Measurements from ENCODE around the gene SEZ6.

The SEZ6 gene

GRCh38 chr17:29005936-29006511 is at the start of gene SEZ6:
Gene SEZ6, minus strand, starts transcription at chr17:29006033. Its CDS starts 164 bp downstream, at chr17:29005869.
- DNase-seq (ENCODE audit: low read depth in 2 of 2, low spot score in 1 of 2): peak in 1 of 2 donors; percentile 17

DNA sequence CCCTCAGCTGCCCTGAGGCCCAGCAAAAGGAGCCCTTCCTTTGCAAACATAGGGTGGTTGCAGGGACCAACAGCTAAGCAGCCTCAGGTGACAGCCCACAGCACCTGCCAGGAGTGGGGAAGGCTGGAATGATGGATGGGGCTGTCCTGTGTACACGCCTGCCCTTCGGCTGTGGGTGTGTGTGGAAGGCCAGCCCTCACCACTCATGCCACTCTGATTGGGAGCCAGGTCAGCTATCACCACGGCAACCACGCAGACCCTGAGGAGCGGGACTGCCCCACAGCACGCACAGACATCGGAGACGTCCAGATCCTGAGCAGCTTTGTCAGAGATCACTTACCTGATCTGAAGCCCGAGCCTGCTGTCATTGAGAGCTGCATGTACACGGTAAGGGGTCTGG is 49.0 kb upstream of the SEZ6 start:
- no peak for DNase-seq (ENCODE audit: low read depth in 2 of 2, low spot score in 1 of 2)

DNA sequence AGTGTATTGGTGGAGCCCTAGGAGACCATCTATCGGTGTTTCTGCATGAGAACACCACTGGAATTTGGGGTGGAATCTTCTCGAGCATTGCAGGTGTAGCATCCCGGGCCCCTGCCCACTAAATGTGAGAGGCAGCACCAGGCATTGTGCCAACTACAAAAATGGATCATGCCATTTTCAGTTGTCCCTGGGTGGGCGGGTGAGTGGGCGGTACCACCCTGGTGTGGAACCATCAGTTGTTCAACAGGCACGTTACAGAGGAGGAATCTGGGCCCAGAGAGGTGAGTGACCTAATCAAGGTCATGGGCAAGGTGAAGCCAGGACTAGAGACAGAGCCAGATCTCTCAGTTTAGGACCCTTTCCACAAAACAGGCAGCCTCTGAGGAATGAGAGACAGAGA is 45.9 kb upstream of the SEZ6 start:
- no peak for DNase-seq (ENCODE audit: low read depth in 2 of 2, low spot score in 1 of 2)

DNA sequence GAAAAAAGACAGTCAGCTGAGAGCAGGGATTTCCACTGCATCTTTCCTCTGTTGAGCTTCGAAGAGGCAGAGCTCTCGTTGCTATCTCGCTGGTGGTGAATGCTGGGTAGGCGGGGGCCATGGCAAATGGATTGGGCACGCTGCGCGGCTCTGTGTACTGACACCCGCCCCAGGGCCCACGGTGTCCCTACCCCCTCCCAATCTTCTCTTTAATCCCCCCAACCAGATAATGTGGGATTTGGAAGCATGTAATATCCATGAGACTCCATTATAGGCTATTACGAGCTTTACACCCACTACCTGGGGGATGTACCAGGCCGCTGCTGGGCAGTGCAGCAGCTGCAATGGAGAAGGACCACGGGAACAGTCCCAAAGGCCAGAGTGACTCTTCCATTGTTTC is 45.4 kb upstream of the SEZ6 start:
- DNase-seq (ENCODE audit: low read depth in 2 of 2, low spot score in 1 of 2): no peak

- DNase-seq (ENCODE audit: low read depth in 2 of 2, low spot score in 1 of 2): no peak
These were observed 44.3 kb upstream of the SEZ6 start for GRCh38 chr17:29050176-29050575.

DNA sequence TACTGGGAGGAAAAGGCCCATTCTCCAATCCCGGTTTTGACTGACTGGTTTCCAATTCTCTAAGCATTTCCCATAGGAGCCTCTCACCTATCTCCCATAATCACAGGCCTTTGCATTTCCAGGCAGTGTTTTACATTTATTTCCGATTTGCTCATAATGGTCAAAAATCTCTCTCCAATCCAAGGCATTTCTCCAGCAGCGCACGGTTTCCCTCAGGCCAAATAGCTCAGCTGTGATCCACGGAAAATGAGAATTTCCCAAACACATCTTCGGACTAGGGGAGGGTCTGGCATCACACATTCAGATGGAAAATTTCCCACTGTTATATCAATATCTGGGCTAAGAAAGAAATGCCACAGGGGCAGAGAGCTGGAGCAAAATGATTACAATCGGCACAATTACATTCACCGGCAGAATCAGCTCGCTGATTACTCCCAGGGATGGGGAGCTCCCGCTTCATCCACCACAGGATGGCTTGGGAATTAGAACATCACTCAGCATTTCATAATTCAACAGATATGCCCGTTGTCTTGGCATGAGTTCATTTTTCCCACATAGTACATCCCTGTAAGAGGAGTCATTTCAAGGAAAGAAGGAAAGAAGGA is 43.8 kb upstream of the SEZ6 start:
- no peak for DNase-seq (ENCODE audit: low read depth in 2 of 2, low spot score in 1 of 2)

- DNase-seq (ENCODE audit: low read depth in 2 of 2, low spot score in 1 of 2): no peak
These were observed 42.9 kb upstream of the SEZ6 start for GRCh38 chr17:29048440-29049368.

DNA sequence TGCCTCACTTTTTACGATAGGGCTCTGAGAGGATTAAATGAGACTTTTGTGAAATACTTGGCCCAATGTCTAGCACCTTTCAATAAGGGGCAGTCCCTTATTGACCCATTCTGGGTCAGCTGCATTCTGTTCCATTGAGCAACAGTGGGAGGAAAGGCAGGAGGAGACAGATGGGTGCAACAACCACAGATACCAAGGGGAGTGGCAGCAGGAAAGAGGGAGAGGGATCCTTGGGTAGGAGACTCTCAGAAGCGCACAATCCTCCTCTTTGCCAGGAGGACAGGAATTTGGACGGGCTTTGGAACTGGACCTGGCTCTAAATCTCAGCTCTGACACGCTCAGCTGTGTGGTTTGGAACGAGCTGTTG is 40.6 kb upstream of the SEZ6 start:
- DNase-seq (ENCODE audit: low read depth in 2 of 2, low spot score in 1 of 2): no peak

DNA sequence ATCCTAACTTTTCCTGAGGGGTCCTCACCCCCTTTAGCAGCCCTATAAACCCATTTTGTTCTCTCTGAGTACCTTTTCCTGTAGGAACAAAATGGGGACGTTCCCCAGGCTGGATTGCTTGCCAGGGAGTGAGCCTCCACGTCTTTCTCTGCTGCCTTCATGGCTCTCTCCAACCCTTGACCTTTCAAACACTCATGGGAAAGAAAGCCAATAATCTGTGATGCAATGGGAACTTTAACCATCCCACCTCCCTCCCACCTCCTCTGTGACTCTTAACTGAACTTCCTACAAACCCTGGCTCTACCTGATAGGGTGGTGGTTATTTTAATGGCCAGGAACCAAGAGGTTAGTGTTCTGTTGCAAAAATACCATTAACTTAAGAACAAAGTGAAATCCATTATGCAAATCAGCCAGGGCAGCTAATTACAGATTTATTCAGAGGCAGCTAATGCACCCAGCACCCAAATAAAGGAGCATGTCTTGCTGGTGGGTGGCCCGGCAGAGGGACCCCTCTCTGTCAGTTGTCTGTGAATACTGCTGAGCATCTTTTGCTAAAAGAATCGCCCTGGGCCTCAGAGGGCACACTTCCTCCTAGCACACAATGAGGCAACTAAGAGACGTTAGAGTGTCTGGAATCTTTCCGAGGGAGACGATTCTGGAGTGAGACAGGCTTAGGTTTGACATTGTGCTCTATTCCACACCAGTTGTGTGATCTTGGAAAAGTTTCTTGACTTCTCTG is 40.1 kb upstream of the SEZ6 start:
- DNase-seq (ENCODE audit: low read depth in 2 of 2, low spot score in 1 of 2): no peak

GRCh38 chr17:29045026-29045425 is 39.2 kb upstream of the SEZ6 start:
- no peak for DNase-seq (ENCODE audit: low read depth in 2 of 2, low spot score in 1 of 2)

DNA sequence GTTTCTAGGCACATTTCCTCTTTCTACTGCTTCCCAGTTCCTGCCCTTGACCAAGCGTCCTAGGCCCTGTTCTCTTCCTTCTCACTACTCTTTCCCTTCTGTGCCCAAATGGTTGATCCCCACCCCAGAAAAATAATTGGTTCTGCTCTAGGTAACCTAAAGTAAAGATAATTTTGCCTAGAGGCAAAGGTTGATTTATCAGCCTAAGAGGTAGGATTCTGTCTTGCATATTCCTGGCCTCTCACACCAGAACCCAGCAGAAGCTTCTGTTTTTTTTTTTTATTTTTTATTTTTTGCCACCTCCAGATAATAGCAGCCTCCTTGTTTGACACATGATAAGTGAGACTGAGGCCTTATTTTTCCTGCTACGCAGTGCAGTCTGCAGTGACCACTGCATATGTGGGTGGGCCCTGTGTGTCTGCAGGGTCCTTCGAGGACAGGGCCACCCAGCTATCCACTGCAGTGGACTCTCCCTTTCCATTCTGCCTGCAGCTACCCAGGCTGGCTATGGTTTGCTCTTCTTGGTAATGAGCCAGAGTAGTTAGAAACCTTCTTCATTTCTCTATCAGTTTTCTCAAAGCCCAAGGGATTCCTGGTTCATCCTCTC is 37.8 kb upstream of the SEZ6 start:
- DNase-seq (ENCODE audit: low read depth in 2 of 2, low spot score in 1 of 2): no peak

GRCh38 chr17:29042679-29043538 is 37.1 kb upstream of the SEZ6 start, which contains the start of gene PIPOX:
Gene PIPOX, plus strand, starts transcription at chr17:29043141. Its CDS starts 85 bp downstream, at chr17:29043226.
- DNase-seq (ENCODE audit: low read depth in 2 of 2, low spot score in 1 of 2): no peak

DNA sequence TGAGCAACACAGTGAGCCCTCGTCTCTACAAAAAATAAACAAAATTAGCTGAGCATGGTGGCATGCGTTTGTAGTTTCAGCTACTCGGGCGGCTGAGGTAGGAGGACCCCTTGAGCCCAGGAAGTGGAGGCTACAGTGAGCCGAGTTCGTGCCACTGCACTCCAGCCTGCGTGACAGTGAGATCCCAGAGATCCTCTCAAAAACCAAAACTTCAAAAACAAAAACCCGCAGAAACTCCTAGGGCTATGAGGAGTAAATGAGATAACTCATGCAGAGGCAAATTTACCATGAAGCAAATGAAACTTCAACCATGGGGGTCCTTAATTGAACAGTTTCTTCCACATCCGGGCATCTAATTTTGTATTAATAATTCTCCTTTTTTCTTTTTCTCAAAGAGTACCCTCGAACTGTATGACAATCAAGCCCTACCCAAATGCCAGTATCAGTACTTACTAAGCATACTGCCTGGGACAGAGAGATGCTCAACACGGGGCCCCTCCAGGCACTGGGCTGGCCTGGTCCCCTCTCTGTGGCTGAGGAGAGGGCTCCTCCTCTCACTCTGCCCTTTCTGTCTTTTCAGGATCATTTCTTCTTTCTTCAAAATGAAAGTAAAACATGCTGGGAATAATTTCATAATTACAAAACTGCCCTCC is 36.3 kb upstream of the SEZ6 start:
- DNase-seq (ENCODE audit: low read depth in 2 of 2, low spot score in 1 of 2): no peak

DNA sequence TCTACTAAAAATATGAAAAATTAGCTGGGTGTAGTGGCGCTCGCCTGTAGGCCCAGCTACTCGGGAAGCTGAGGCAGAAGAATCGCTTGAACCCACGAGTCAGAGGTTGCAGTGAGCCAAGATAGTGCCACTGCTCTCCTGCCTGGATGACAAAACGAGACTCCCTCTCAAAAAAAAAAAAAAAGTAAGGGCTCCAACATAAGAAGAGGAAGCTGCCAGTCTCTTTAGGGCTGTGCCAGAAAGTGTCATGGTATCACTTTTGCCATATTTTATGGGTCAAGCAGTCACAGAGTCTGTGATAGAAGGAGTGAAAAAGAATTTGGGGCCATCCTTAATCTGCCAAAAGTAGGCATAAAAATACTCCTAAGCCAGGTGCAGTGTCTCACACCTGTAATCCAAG is 35.7 kb upstream of the SEZ6 start:
- DNase-seq (ENCODE audit: low read depth in 2 of 2, low spot score in 1 of 2): no peak

DNA sequence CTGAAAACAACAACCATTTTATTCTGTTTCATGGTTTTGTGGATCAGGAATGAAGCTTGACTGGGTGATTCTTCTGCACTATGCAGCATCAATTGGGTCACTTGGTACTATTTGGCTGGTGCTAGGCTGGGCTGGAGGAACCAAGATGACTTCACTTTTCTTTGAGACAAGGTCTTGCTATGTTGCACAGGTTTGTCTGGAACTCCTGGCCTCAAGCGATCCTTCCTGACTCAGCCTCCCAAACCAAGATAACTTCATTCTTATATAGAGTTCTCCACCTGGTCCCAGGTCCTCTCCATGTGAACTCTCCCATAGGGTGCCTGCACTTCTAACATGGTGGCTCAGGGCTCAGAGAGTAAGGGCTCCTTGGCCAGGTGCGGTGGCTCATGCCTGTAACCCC is 35.3 kb upstream of the SEZ6 start:
- DNase-seq (ENCODE audit: low read depth in 2 of 2, low spot score in 1 of 2): no peak

DNA sequence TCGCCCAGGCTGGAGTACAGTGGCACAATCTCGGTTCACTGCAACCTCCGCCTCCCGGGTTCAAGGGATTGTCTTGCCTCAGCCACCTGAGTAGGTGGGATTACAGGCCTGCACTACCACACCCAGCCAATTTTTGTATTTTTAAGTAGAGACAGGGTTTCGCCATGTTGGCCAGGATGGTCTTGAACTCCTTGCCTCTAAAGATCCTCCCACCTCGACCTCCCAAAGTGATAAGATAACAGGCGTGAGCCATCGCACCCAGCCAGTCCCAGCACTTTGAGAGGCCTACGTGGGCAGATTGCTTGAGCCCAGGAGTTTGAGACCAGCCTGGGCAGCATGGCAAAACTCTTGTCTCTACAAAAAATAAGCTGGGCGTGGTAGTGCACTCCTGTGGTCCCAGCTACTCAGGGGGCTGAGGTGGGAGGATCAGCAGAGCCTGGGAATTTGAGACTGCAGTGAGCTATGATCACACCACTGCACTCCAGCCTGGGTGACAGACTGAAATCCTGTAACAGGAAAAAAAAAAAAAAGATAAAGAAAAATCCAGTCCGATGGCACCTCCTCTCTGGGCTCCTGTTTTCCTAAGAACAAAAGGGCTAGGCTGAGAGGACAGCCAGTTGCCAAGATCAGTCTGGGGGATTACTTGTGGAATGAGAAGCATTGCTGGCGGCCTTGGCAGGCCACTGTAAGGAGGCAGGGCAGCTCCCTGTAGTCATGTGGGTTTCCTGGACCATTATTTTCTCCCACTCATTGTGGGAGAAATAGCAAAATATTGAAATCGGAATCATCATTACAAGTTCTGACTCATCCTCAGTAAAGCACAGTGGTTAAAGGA is 34.1 kb upstream of the SEZ6 start:
- DNase-seq (ENCODE audit: low read depth in 2 of 2, low spot score in 1 of 2): no peak

- no peak for DNase-seq (ENCODE audit: low read depth in 2 of 2, low spot score in 1 of 2)
These were observed 32.4 kb upstream of the SEZ6 start for GRCh38 chr17:29038085-29038795.

DNA sequence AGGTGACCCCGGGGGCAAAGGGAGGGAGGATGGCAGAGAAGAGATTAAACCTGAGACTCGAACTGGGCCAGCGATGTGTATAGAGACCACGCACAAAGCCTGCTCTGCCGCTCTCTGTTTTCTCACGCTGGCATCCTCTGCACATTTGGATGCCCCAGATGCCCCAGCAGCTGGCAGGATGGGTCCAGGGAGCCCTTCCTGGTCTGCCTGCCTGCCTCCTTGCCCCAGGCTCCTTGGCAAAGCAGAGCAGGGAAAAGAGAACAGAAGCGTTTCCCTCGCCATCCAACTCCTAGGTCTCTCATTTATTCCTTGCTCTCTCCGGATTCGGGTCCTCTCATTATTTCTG is 31.9 kb upstream of the SEZ6 start:
- no peak for DNase-seq (ENCODE audit: low read depth in 2 of 2, low spot score in 1 of 2)
